ENCODE data around the gene GGTLC1.

Gene GGTLC1

GRCh38 chr20:23971310-23971709 lies 17.3 kb downstream of the GGTLC1 start:
- DNase-seq (ENCODE audit: low read depth) = no peak
- H3K4me3 ChIP-seq (ENCODE audit: low read depth, low read length) = no peak overlapping the region

GRCh38 chr20:23970049-23970448 lies 18.5 kb downstream of the GGTLC1 start:
- H3K4me3 ChIP-seq (ENCODE audit: low read depth, low read length) = no peak overlapping the region
- no peak for DNase-seq (ENCODE audit: low read depth)

GRCh38 chr20:23967616-23967979 lies 21.0 kb downstream of the GGTLC1 start:
- H3K4me3 ChIP-seq (ENCODE audit: low read depth, low read length) = no peak overlapping the region
- no peak for DNase-seq (ENCODE audit: low read depth)

- no peak for DNase-seq (ENCODE audit: low read depth)
- H3K4me3 ChIP-seq (ENCODE audit: low read depth, low read length) = no peak overlapping the region
These were observed 21.5 kb downstream of the GGTLC1 start for GRCh38 chr20:23966927-23967615.

GRCh38 chr20:23966298-23966697 lies 22.3 kb downstream of the GGTLC1 start:
- DNase-seq (ENCODE audit: low read depth) = no peak

GRCh38 chr20:23963941-23964340 lies 24.6 kb downstream of the GGTLC1 start:
- no peak overlapping the region for H3K4me3 ChIP-seq (ENCODE audit: low read depth, low read length)
- no peak for DNase-seq (ENCODE audit: low read depth)

More at GRCh38 chr20:23966298-23966697, 22.3 kb downstream of the GGTLC1 start:
- no peak overlapping the region for H3K4me3 ChIP-seq (ENCODE audit: low read depth, low read length)

- no peak for DNase-seq (ENCODE audit: low read depth)
- H3K4me3 ChIP-seq (ENCODE audit: low read depth, low read length) = no peak overlapping the region
These were observed 26.3 kb downstream of the GGTLC1 start for GRCh38 chr20:23962272-23962671.

GRCh38 chr20:23959054-23959453 lies 29.5 kb downstream of the GGTLC1 start:
- DNase-seq (ENCODE audit: low read depth) = no peak
- no peak overlapping the region for H3K4me3 ChIP-seq (ENCODE audit: low read depth, low read length)

- no peak for DNase-seq (ENCODE audit: low read depth)
- H3K4me3 ChIP-seq (ENCODE audit: low read depth, low read length) = no peak overlapping the region
These were observed 32.7 kb downstream of the GGTLC1 start for GRCh38 chr20:23955896-23956295.

- H3K4me3 ChIP-seq (ENCODE audit: low read depth, low read length) = no peak overlapping the region
- DNase-seq (ENCODE audit: low read depth) = no peak
These were observed 34.4 kb downstream of the GGTLC1 start for GRCh38 chr20:23954008-23954745.

- H3K4me3 ChIP-seq (ENCODE audit: low read depth, low read length) = no peak overlapping the region
- no peak for DNase-seq (ENCODE audit: low read depth)
These were observed 42.4 kb downstream of the GGTLC1 start for GRCh38 chr20:23946206-23946605.

- H3K4me3 ChIP-seq (ENCODE audit: low read depth, low read length) = no peak overlapping the region
These were observed 45.3 kb downstream of the GGTLC1 start for GRCh38 chr20:23943304-23943703.

GRCh38 chr20:23939641-23940040 lies 48.9 kb downstream of the GGTLC1 start:
- no peak for DNase-seq (ENCODE audit: low read depth)

More at GRCh38 chr20:23943304-23943703, 45.3 kb downstream of the GGTLC1 start:
- no peak for DNase-seq (ENCODE audit: low read depth)

GRCh38 chr20:23939063-23939462 lies 49.5 kb downstream of the GGTLC1 start:
- no peak for DNase-seq (ENCODE audit: low read depth)
- H3K4me3 ChIP-seq (ENCODE audit: low read depth, low read length) = no peak overlapping the region

More at GRCh38 chr20:23939641-23940040, 48.9 kb downstream of the GGTLC1 start:
- no peak overlapping the region for H3K4me3 ChIP-seq (ENCODE audit: low read depth, low read length)

GRCh38 chr20:23938118-23938438 lies 50.5 kb downstream of the GGTLC1 start:
- no peak overlapping the region for H3K4me3 ChIP-seq (ENCODE audit: low read depth, low read length)

GRCh38 chr20:23937303-23938117 lies 51.1 kb downstream of the GGTLC1 start:
- DNase-seq (ENCODE audit: low read depth) = no peak
- no peak overlapping the region for H3K4me3 ChIP-seq (ENCODE audit: low read depth, low read length)

More at GRCh38 chr20:23938118-23938438, 50.5 kb downstream of the GGTLC1 start:
- no peak for DNase-seq (ENCODE audit: low read depth)
